ENCODE measurements around the gene ALDH1L2. TPM values are rescaled to one million over a fixed set of nuclear protein-coding genes. Genes with fewer than 3 reads are reported as not detected.

The ALDH1L2 gene
- polyA plus RNA-seq (0.90 to 1.8 TPM (median 1.5 TPM) in 3 replicates), polyA minus RNA-seq (0.49 to 2.3 TPM (median 0.79 TPM) in 3 replicates)
- polyA plus RNA-seq (2011; ENCODE audit: low read depth): 2.5 TPM
- 0.79 and 2.0 TPM in 2 replicates for polyA plus RNA-seq (2011; cell fraction: cytosol; rRNA removed)
- polyA plus RNA-seq (2011; cell fraction: nucleus; rRNA removed): 2.9 and 3.5 TPM in 2 replicates
- 0.87 and 1.4 TPM in 2 replicates for polyA plus RNA-seq (2012; ENCODE audit: low replicate concordance)
- 1.7 TPM for polyA minus RNA-seq (2011; cell fraction: cytosol; rRNA and poly(A)+ RNA removed)
- polyA minus RNA-seq (2011; cell fraction: nucleus; rRNA and poly(A)+ RNA removed): 2.7 and 3.4 TPM in 2 replicates

GRCh38 chr12:105084251-105085250, at the start of gene ALDH1L2:
TSS of gene ALDH1L2 (minus strand) at chr12:105084458. CDS start at chr12:105084436, 22 bp downstream.
- DNase-seq (ENCODE audit: low read depth, low spot score) (no peak), FAIRE-seq (no peak)
- H4K20me1 ChIP-seq (ENCODE audit: control insufficient read depth, extremely low read depth, insufficient read depth, low read length): no peaks in the 10 kb centered on the region
- no peaks in the 10 kb centered on the region for H3K9me3 ChIP-seq (ENCODE audit: control insufficient read depth, low read depth, low read length)
- peak within 1 kb of the TSS; percentile 2 for H3K27ac ChIP-seq (ENCODE audit: control insufficient read depth, insufficient read depth, low read length)
- H3K36me3 ChIP-seq (ENCODE audit: control insufficient read depth in 2 of 2, extremely low read depth in 1 of 2, insufficient read depth in 2 of 2, low read length in 2 of 2): no peaks in the 10 kb centered on the region
- no peaks in the 10 kb centered on the region for H3K9me1 ChIP-seq (ENCODE audit: control insufficient read depth, extremely low read depth, insufficient read depth, low read length)
- H3K4me2 ChIP-seq (ENCODE audit: control insufficient read depth, extremely low read depth, insufficient read depth, low read depth, low read length): peak within 1 kb of the TSS; percentile 71
- TF ChIP-seq EZH2 (IDR thresholded peaks at IDR 0.05; ENCODE audit: low read length) (no peak), CTCF (optimal IDR thresholded peaks at IDR 0.05 in 1 of 3, IDR thresholded peaks at IDR 0.05 in 1 of 3, conservative IDR thresholded peaks at IDR 0.05 in 1 of 3; ENCODE audit: extremely low read depth in 1 of 3, insufficient read depth in 2 of 3, low read length in 3 of 3) (no peak)
- H3K4me1 ChIP-seq (ENCODE audit: control insufficient read depth, extremely low read depth, insufficient read depth, low read length): peaks cover 5% of the 10 kb centered on the region
- dilution Hi-C loops (cut with MboI; ENCODE audit: extremely low pct_ligation_motif_present, low sequenced_read_pairs): no loop called here
- peak within 1 kb of the TSS; percentile 58 for H2AFZ ChIP-seq (ENCODE audit: control insufficient read depth, low read length)
- H3K4me3 ChIP-seq (ENCODE audit: control insufficient read depth in 2 of 3, extremely low read depth in 1 of 3, insufficient read depth in 2 of 3, low read depth in 1 of 3, low read length in 3 of 3): peak within 1 kb of the TSS; percentile 14 to 79 (median 23)
- no peaks in the 10 kb centered on the region for H3K27me3 ChIP-seq (ENCODE audit: control insufficient read depth, extremely low read depth, insufficient read depth, low read length)
- H3K79me2 ChIP-seq (ENCODE audit: control insufficient read depth, insufficient read depth, low read length): no peaks in the 10 kb centered on the region
- H3K9ac ChIP-seq (ENCODE audit: control insufficient read depth, extremely low read depth, insufficient read depth, low read length): peak within 1 kb of the TSS; percentile 73

GRCh38 chr12:105120551-105120950, 36.3 kb upstream of the ALDH1L2 start:
- H2AFZ ChIP-seq (ENCODE audit: control insufficient read depth, low read length): no peak overlapping the region
- H3K9me3 ChIP-seq (ENCODE audit: control insufficient read depth, low read depth, low read length): no peaks in the 10 kb centered on the region
- no peaks in the 10 kb centered on the region for H3K27me3 ChIP-seq (ENCODE audit: control insufficient read depth, extremely low read depth, insufficient read depth, low read length)
- H3K9me1 ChIP-seq (ENCODE audit: control insufficient read depth, extremely low read depth, insufficient read depth, low read length): no peaks in the 10 kb centered on the region
- DNase-seq (ENCODE audit: low read depth, low spot score) (no peak), FAIRE-seq (no peak)
- H3K4me1 ChIP-seq (ENCODE audit: control insufficient read depth, extremely low read depth, insufficient read depth, low read length): no peaks in the 10 kb centered on the region
- no peak overlapping the region for H3K4me2 ChIP-seq (ENCODE audit: control insufficient read depth, extremely low read depth, insufficient read depth, low read depth, low read length)
- no peaks in the 10 kb centered on the region for H4K20me1 ChIP-seq (ENCODE audit: control insufficient read depth, extremely low read depth, insufficient read depth, low read length)
- H3K27ac ChIP-seq (ENCODE audit: control insufficient read depth, insufficient read depth, low read length): no peak overlapping the region
- no peak overlapping the region for H3K9ac ChIP-seq (ENCODE audit: control insufficient read depth, extremely low read depth, insufficient read depth, low read length)
- dilution Hi-C loops (cut with MboI; ENCODE audit: extremely low pct_ligation_motif_present, low sequenced_read_pairs): no loop called here
- H3K4me3 ChIP-seq (ENCODE audit: control insufficient read depth in 2 of 3, extremely low read depth in 1 of 3, insufficient read depth in 2 of 3, low read depth in 1 of 3, low read length in 3 of 3): no peak overlapping the region
- H3K36me3 ChIP-seq (ENCODE audit: control insufficient read depth in 2 of 2, extremely low read depth in 1 of 2, insufficient read depth in 2 of 2, low read length in 2 of 2): peaks cover 20 to 30% of the 10 kb centered on the region in 2 experiments
- TF ChIP-seq CTCF (optimal IDR thresholded peaks at IDR 0.05 in 1 of 3, IDR thresholded peaks at IDR 0.05 in 1 of 3, conservative IDR thresholded peaks at IDR 0.05 in 1 of 3; ENCODE audit: extremely low read depth in 1 of 3, insufficient read depth in 2 of 3, low read length in 3 of 3) (no peak), EZH2 (IDR thresholded peaks at IDR 0.05; ENCODE audit: low read length) (no peak)
- H3K79me2 ChIP-seq (ENCODE audit: control insufficient read depth, insufficient read depth, low read length): no peaks in the 10 kb centered on the region
